Mesendoderm (in vitro differentiated cells): ENCODE data around the gene RHBDL1.
A peak's percentile ranks its signal among the peaks of the same experiment; 100 is the strongest.

ENCODE experiments used
- DNase-seq: peaks from one replicate; pipeline ENCODE4 v3.0.0; 2013
- H2AK5ac ChIP-seq: 2 replicates; pipeline ENCODE4 v1.6.1; 2013; ENCODE audit warnings: low read length, inconsistent platforms
- H2BK120ac ChIP-seq: 2 replicates; pipeline ENCODE4 v1.6.1; 2013; ENCODE audit warnings: low read depth, mild to moderate bottlenecking, low read length, moderate library complexity, mixed read lengths
- H2BK15ac ChIP-seq: replicated peaks from 2 replicates; pipeline ENCODE4 v1.6.1; 2013; ENCODE audit warnings: low read depth, mild to moderate bottlenecking, moderate library complexity
- H2BK5ac ChIP-seq: 2 replicates; pipeline ENCODE4 v1.6.1; 2013; ENCODE audit warnings: low read length, inconsistent platforms
- H3K18ac ChIP-seq: 2 replicates; pipeline ENCODE4 v1.6.1; 2013; ENCODE audit warnings: mild to moderate bottlenecking, low read length, mixed read lengths
- H3K23ac ChIP-seq: one replicate; pipeline ENCODE4 v1.6.1; 2013; ENCODE audit warnings: low read length
- H3K27ac ChIP-seq: 2 replicates; pipeline ENCODE4 v1.5.1; 2013; ENCODE audit warnings: low read depth, mild to moderate bottlenecking, inconsistent platforms, low read length, moderate library complexity
- H3K27me3 ChIP-seq: 2 replicates; pipeline ENCODE4 v1.6.1; 2013; ENCODE audit warnings: low read length, control low read depth, mild to moderate bottlenecking, inconsistent platforms; ENCODE audit not compliant: insufficient read depth, poor library complexity
- H3K36me3 ChIP-seq: 2 replicates; pipeline ENCODE4 v1.6.1; 2013; ENCODE audit warnings: low read length, inconsistent platforms; ENCODE audit not compliant: control insufficient read depth, insufficient read depth
- H3K4ac ChIP-seq: one replicate; pipeline ENCODE4 v1.6.1; 2013; ENCODE audit warnings: low read depth, mild to moderate bottlenecking, low read length, moderate library complexity
- H3K4me1 ChIP-seq: 2 replicates; pipeline ENCODE4 v1.6.1; 2013; ENCODE audit warnings: low read depth, low read length, inconsistent platforms; ENCODE audit not compliant: control insufficient read depth
- H3K4me2 ChIP-seq: 2 replicates; pipeline ENCODE4 v1.6.1; 2013; ENCODE audit warnings: low read length
- H3K4me3 ChIP-seq: 2 replicates; pipeline ENCODE4 v1.5.1; 2013; ENCODE audit warnings: mild to moderate bottlenecking, low read length
- H3K56ac ChIP-seq: one replicate; pipeline ENCODE4 v1.6.1; 2013; ENCODE audit warnings: low read length
- H3K79me1 ChIP-seq: 2 replicates; pipeline ENCODE4 v1.6.1; 2013; ENCODE audit warnings: low read length, inconsistent platforms
- H3K79me2 ChIP-seq: 2 replicates; pipeline ENCODE4 v1.6.1; 2013; ENCODE audit warnings: mild to moderate bottlenecking, low read length; ENCODE audit not compliant: control insufficient read depth, insufficient read depth
- H3K9ac ChIP-seq: 2 replicates; pipeline ENCODE4 v1.6.1; 2013; ENCODE audit warnings: low read length, inconsistent platforms
- H4K5ac ChIP-seq: one replicate; pipeline ENCODE4 v1.6.1; 2013; ENCODE audit warnings: low read length
- H4K8ac ChIP-seq: one replicate; pipeline ENCODE4 v1.6.1; 2013; ENCODE audit warnings: low read depth, mild to moderate bottlenecking, control low read depth, low read length, moderate library complexity
- WGBS: extraction: QIAGEN DNeasy Blood & Tissue Kit; methylation state at CpG from one replicate; pipeline ENCODE4 v1.1.7; 2013; ENCODE audit warnings: low lambda C conversion rate, missing lambda C conversion rate; ENCODE audit not compliant: insufficient coverage; ENCODE audit errors: extremely low coverage; 5-methylcytosine and 5-hydroxymethylcytosine counted together

Gene RHBDL1

DNA sequence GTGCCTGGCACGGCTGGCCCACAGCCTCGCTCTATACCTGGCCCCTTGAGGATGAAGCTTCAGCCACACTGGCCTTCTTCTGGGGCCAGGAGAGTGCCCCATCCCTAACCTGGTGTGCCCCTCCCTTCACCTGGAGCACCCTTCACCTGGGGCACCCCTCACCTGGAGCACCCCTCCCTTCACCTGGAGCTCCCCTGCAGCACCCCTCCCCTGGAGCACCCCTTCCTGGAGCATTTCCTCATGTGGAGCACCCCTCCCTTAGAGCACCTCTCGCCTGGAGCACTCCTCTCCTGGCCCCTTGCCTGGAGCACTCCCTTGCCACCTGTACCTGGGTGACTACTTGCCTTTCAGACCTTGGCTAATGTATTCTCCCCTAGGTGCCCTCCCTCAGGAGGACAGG lies 32.5 kb downstream of the RHBDL1 start:
- H3K36me3 ChIP-seq: no peaks in the 10 kb centered on the region
- no peak for DNase-seq
- H3K18ac ChIP-seq: no peak overlapping the region
- no peak overlapping the region for H3K23ac ChIP-seq
- H4K5ac ChIP-seq: no peak overlapping the region
- no peak overlapping the region for H3K4ac ChIP-seq
- H2BK5ac ChIP-seq: no peak overlapping the region
- H2BK15ac ChIP-seq: no peak overlapping the region
- H2BK120ac ChIP-seq: no peak overlapping the region
- no peak overlapping the region for H3K27ac ChIP-seq
- H3K9ac ChIP-seq: no peak overlapping the region
- H4K8ac ChIP-seq: no peak overlapping the region
- H3K56ac ChIP-seq: no peak overlapping the region
- no peaks in the 10 kb centered on the region for H3K79me2 ChIP-seq
- WGBS: no CpG with 5 or more reads among the region's 3 CpGs
- H2AK5ac ChIP-seq: no peak overlapping the region
- H3K4me2 ChIP-seq: no peak overlapping the region
- H3K79me1 ChIP-seq: no peaks in the 10 kb centered on the region
- H3K4me1 ChIP-seq: no peaks in the 10 kb centered on the region
- H3K4me3 ChIP-seq: no peak overlapping the region
- H3K27me3 ChIP-seq: peaks cover 23% of the 10 kb centered on the region

DNA sequence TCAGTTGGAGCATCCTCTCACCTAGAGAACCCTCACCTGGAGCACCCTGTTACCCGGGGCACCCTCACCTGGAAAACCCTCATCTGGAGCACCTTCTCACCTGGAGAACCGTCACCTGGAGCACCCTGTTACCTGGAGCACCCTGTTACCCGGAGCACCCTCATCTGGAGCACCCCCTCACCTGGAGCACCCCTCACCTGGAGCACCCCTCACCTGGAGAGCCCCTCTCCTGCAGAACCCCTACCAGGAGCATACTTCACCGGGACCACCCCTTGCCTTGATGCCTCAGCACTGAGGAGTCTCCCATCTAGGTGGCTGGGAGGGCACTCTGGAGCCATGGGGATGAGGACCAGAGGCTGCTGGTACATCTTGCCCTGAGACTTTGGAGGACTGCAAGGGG lies 33.5 kb downstream of the RHBDL1 start:
- no peak overlapping the region for H3K4ac ChIP-seq
- H3K27ac ChIP-seq: no peak overlapping the region
- no peak overlapping the region for H2BK5ac ChIP-seq
- no peak overlapping the region for H2BK120ac ChIP-seq
- H3K23ac ChIP-seq: no peak overlapping the region
- no peaks in the 10 kb centered on the region for H3K4me1 ChIP-seq
- WGBS: no CpG with 5 or more reads among the region's 4 CpGs
- H3K4me2 ChIP-seq: no peak overlapping the region
- H4K8ac ChIP-seq: no peak overlapping the region
- no peak overlapping the region for H3K9ac ChIP-seq
- no peak overlapping the region for H3K18ac ChIP-seq
- H3K27me3 ChIP-seq: peaks cover 21% of the 10 kb centered on the region
- no peak overlapping the region for H4K5ac ChIP-seq
- no peaks in the 10 kb centered on the region for H3K79me2 ChIP-seq
- no peak overlapping the region for H3K56ac ChIP-seq
- no peak overlapping the region for H2AK5ac ChIP-seq
- H2BK15ac ChIP-seq: no peak overlapping the region
- no peaks in the 10 kb centered on the region for H3K79me1 ChIP-seq
- DNase-seq: no peak
- H3K36me3 ChIP-seq: no peaks in the 10 kb centered on the region
- H3K4me3 ChIP-seq: no peak overlapping the region

GRCh38 chr16:709566-710499 lies 34.4 kb downstream of the RHBDL1 start:
- peaks cover 18% of the 10 kb centered on the region for H3K27me3 ChIP-seq
- H3K23ac ChIP-seq: no peak overlapping the region
- DNase-seq: peak; percentile 89
- H2AK5ac ChIP-seq: no peak overlapping the region
- H2BK5ac ChIP-seq: no peak overlapping the region
- H2BK15ac ChIP-seq: no peak overlapping the region
- H3K79me2 ChIP-seq: no peaks in the 10 kb centered on the region
- H2BK120ac ChIP-seq: no peak overlapping the region
- H4K5ac ChIP-seq: no peak overlapping the region
- H3K4me1 ChIP-seq: no peaks in the 10 kb centered on the region
- WGBS: no CpG with 5 or more reads among the region's 30 CpGs
- H3K4ac ChIP-seq: no peak overlapping the region
- no peak overlapping the region for H3K18ac ChIP-seq
- H3K4me2 ChIP-seq: no peak overlapping the region
- H3K9ac ChIP-seq: no peak overlapping the region
- no peak overlapping the region for H3K27ac ChIP-seq
- no peaks in the 10 kb centered on the region for H3K36me3 ChIP-seq
- H3K79me1 ChIP-seq: no peaks in the 10 kb centered on the region
- H4K8ac ChIP-seq: no peak overlapping the region
- no peak overlapping the region for H3K56ac ChIP-seq
- no peak overlapping the region for H3K4me3 ChIP-seq

DNA sequence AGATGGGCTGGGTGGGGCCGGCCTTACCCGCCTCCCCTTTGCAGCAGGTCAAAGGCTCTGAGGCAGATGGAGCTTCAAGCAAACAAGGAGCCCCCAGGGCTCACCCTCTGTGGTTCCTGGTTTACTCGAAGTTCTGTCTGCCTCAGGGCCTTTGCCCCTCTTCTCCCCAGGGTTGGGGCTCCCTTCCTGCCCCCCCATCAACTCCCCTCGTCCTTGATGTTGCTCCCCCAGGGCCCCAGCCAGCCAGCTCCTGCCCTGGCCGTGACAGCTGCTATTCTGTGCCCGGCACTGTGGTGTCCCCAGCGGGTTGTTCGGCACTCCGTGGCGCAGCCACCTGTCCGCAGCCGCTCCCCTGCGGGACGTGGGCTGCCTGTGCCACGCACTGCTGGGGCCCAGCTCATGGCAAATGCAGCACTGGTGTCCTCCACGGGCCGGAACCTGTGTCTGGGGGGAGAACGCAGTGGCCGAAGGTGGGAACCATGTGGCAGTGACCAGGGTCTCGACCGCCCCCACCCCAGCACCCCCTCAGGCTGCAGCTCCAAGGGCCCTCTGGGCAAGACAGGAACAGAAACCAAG lies 35.1 kb downstream of the RHBDL1 start:
- H3K27ac ChIP-seq: no peak overlapping the region
- H2BK15ac ChIP-seq: no peak overlapping the region
- H3K4me2 ChIP-seq: no peak overlapping the region
- peaks cover 16% of the 10 kb centered on the region for H3K27me3 ChIP-seq
- H3K23ac ChIP-seq: no peak overlapping the region
- no peak overlapping the region for H3K4me3 ChIP-seq
- no peak overlapping the region for H4K5ac ChIP-seq
- no peak overlapping the region for H2BK120ac ChIP-seq
- no peak overlapping the region for H2BK5ac ChIP-seq
- DNase-seq: no peak
- H3K18ac ChIP-seq: no peak overlapping the region
- no peak overlapping the region for H2AK5ac ChIP-seq
- no peaks in the 10 kb centered on the region for H3K4me1 ChIP-seq
- no peak overlapping the region for H4K8ac ChIP-seq
- no peaks in the 10 kb centered on the region for H3K79me1 ChIP-seq
- no peak overlapping the region for H3K4ac ChIP-seq
- H3K56ac ChIP-seq: no peak overlapping the region
- H3K36me3 ChIP-seq: no peaks in the 10 kb centered on the region
- H3K79me2 ChIP-seq: no peaks in the 10 kb centered on the region
- no CpG with 5 or more reads among the region's 21 CpGs for WGBS
- H3K9ac ChIP-seq: no peak overlapping the region

DNA sequence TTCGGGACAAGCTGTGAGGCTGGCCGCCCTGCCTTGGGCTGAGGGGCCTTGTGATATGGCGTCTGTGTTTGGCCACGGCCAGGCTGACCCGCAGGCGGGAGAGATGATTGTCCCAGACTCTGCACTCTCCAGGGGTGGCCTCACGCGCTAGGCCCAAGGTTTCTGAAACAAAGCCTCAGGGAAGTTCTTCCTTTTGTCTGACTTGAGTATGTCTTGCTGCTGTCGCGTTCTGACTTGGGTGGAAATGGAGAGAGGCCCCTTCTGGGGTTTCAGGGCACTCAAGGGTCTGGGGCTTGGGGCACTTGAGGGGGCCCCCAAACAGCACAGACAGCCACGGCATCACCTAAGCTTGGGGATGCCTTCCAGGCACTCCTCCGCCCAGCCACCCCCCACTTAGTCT lies 35.6 kb downstream of the RHBDL1 start:
- H3K4me1 ChIP-seq: no peaks in the 10 kb centered on the region
- H2AK5ac ChIP-seq: no peak overlapping the region
- no peaks in the 10 kb centered on the region for H3K79me2 ChIP-seq
- H3K4me3 ChIP-seq: no peak overlapping the region
- H2BK5ac ChIP-seq: no peak overlapping the region
- H4K5ac ChIP-seq: no peak overlapping the region
- peaks cover 18% of the 10 kb centered on the region for H3K27me3 ChIP-seq
- H3K79me1 ChIP-seq: no peaks in the 10 kb centered on the region
- no peak for DNase-seq
- no peak overlapping the region for H4K8ac ChIP-seq
- H3K4me2 ChIP-seq: no peak overlapping the region
- no CpG with 5 or more reads among the region's 12 CpGs for WGBS
- H2BK15ac ChIP-seq: no peak overlapping the region
- no peak overlapping the region for H3K9ac ChIP-seq
- no peak overlapping the region for H3K27ac ChIP-seq
- H3K4ac ChIP-seq: no peak overlapping the region
- no peaks in the 10 kb centered on the region for H3K36me3 ChIP-seq
- H3K56ac ChIP-seq: no peak overlapping the region
- no peak overlapping the region for H2BK120ac ChIP-seq
- no peak overlapping the region for H3K18ac ChIP-seq
- no peak overlapping the region for H3K23ac ChIP-seq
